ENCODE measurements around the gene C18orf63. TPM values are rescaled to one million over a fixed set of nuclear protein-coding genes. Genes with fewer than 3 reads are reported as not detected.

C18orf63 gene
- total RNA-seq, 1 donor from 2014 or later: not detected

- H3K9me3 Mint-ChIP-seq: no peaks in the 10 kb centered on the region
- H3K27ac Mint-ChIP-seq: no peak overlapping the region
- H3K36me3 Mint-ChIP-seq: no peaks in the 10 kb centered on the region
- no peaks in the 10 kb centered on the region for H3K4me1 Mint-ChIP-seq
- H3K4me3 Mint-ChIP-seq: no peak overlapping the region
- TF ChIP-seq, protein P1, sequence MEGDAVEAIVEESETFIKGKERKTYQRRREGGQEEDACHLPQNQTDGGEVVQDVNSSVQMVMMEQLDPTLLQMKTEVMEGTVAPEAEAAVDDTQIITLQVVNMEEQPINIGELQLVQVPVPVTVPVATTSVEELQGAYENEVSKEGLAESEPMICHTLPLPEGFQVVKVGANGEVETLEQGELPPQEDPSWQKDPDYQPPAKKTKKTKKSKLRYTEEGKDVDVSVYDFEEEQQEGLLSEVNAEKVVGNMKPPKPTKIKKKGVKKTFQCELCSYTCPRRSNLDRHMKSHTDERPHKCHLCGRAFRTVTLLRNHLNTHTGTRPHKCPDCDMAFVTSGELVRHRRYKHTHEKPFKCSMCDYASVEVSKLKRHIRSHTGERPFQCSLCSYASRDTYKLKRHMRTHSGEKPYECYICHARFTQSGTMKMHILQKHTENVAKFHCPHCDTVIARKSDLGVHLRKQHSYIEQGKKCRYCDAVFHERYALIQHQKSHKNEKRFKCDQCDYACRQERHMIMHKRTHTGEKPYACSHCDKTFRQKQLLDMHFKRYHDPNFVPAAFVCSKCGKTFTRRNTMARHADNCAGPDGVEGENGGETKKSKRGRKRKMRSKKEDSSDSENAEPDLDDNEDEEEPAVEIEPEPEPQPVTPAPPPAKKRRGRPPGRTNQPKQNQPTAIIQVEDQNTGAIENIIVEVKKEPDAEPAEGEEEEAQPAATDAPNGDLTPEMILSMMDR (IDR thresholded peaks at IDR 0.05; ENCODE audit: unreplicated experiment): no peak
- peaks cover 57% of the 10 kb centered on the region for H3K27me3 Mint-ChIP-seq (ENCODE audit: low read depth)
- no peak for DNase-seq (ENCODE audit: low spot score in 2 of 2, unreplicated experiment in 2 of 2)
Measured at GRCh38 chr18:74356959-74357358, 41.3 kb downstream of the C18orf63 start.

GRCh38 chr18:74360852-74361655, 45.4 kb downstream of the C18orf63 start:
- Mint-ChIP-seq H3K27me3 (ENCODE audit: low read depth) (peaks cover 33% of the 10 kb centered on the region), H3K4me3 (no peak overlapping the region), H3K4me1 (no peaks in the 10 kb centered on the region), H3K36me3 (no peaks in the 10 kb centered on the region), H3K9me3 (no peaks in the 10 kb centered on the region), H3K27ac (no peak overlapping the region)
- TF ChIP-seq, protein P1 (IDR thresholded peaks at IDR 0.05; ENCODE audit: unreplicated experiment): no peak
- DNase-seq (ENCODE audit: low spot score in 2 of 2, unreplicated experiment in 2 of 2): no peak

DNA sequence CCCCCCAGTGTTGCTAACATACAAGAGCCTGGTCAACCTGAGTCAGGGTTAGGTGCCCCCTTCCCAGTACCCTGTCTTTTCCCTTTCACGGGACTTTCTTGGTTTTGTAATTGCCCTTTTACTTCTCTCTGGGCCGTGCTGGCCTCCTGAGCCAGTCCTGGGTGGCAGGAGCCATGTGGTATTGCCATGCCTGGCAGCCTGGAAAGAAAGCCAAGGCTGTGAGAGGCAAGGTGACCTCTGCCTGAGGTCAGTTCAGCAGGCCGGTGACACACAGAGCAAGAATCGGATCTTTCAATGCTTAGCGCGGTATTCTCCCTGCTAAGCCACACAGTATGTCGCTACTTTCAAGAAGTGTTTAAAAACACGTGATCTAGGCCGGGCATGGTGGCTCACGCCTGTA, 52.3 kb downstream of the C18orf63 start:
- no peak for DNase-seq (ENCODE audit: low spot score in 2 of 2, unreplicated experiment in 2 of 2)
- Mint-ChIP-seq H3K27ac (no peak overlapping the region), H3K4me1 (peaks cover 6% of the 10 kb centered on the region), H3K9me3 (no peaks in the 10 kb centered on the region), H3K27me3 (ENCODE audit: low read depth) (peaks cover 15% of the 10 kb centered on the region), H3K36me3 (no peaks in the 10 kb centered on the region), H3K4me3 (no peak overlapping the region)
- TF ChIP-seq, protein P1 (IDR thresholded peaks at IDR 0.05; ENCODE audit: unreplicated experiment): no peak

- no peaks in the 10 kb centered on the region for H3K36me3 Mint-ChIP-seq
- peaks cover 15% of the 10 kb centered on the region for H3K27me3 Mint-ChIP-seq (ENCODE audit: low read depth)
- TF ChIP-seq, protein P1 (IDR thresholded peaks at IDR 0.05; ENCODE audit: unreplicated experiment): no peak
- H3K27ac Mint-ChIP-seq: no peak overlapping the region
- H3K4me1 Mint-ChIP-seq: peaks cover 6% of the 10 kb centered on the region
- H3K4me3 Mint-ChIP-seq: no peak overlapping the region
- no peak for DNase-seq (ENCODE audit: low spot score in 2 of 2, unreplicated experiment in 2 of 2)
- no peaks in the 10 kb centered on the region for H3K9me3 Mint-ChIP-seq
Measured at GRCh38 chr18:74368901-74369705, 53.5 kb downstream of the C18orf63 start.

GRCh38 chr18:74370115-74370514, 54.5 kb downstream of the C18orf63 start:
- no peaks in the 10 kb centered on the region for H3K9me3 Mint-ChIP-seq
- no peak overlapping the region for H3K27ac Mint-ChIP-seq
- TF ChIP-seq, protein P1 (IDR thresholded peaks at IDR 0.05; ENCODE audit: unreplicated experiment): no peak
- H3K4me1 Mint-ChIP-seq: peaks cover 6% of the 10 kb centered on the region
- H3K27me3 Mint-ChIP-seq (ENCODE audit: low read depth): peaks cover 15% of the 10 kb centered on the region
- H3K4me3 Mint-ChIP-seq: no peak overlapping the region
- no peaks in the 10 kb centered on the region for H3K36me3 Mint-ChIP-seq
- DNase-seq (ENCODE audit: low spot score in 2 of 2, unreplicated experiment in 2 of 2): no peak
